IMR-90 (cell line): ENCODE measurements around the gene KLK12. TPM values are rescaled to one million over a fixed set of nuclear protein-coding genes. Genes with fewer than 3 reads are reported as not detected.

ENCODE experiments used
- ATAC-seq: fragments of 200-7000 bp; cut with Tn5 transposase; 2 replicates; pipeline ENCODE4 v1.9.1; 2020; ENCODE audit warnings: low read depth, mild to moderate bottlenecking, moderate library complexity
- BruUV-seq: library from RNA; stranded (reverse); fragments of 400-500 nt; replicated peaks from 2 replicates; lab custom pipeline; 2021; lab: Mats Ljungman, UMichigan
- CTCF ChIA-PET: fragments of 300-600 bp; formaldehyde crosslinking; extraction: SDS; loops from one replicate; lab custom pipeline; 2021; ENCODE audit warnings: antibody characterized with exemption; lab: Yijun Ruan, JAX
- POLR2A ChIA-PET: fragments of 300-600 bp; sonication (Branson Sonifier 250); formaldehyde crosslinking; loops from one replicate; lab custom pipeline; 2022; ENCODE audit warnings: antibody characterized with exemption; ENCODE audit not compliant: unreplicated experiment; lab: Charles Lee
- DNase-seq: peaks from one replicate; pipeline ENCODE4 v3.0.0; 2013
- H2AFZ ChIP-seq: replicated peaks from 2 replicates; pipeline ENCODE3; 2013; ENCODE audit warnings: low read length, mild to moderate bottlenecking; ENCODE audit not compliant: poor library complexity
- H2AK5ac ChIP-seq: 2 replicates; pipeline ENCODE4 v1.6.1; 2013; ENCODE audit warnings: low read depth, low read length, inconsistent platforms
- H2AK9ac ChIP-seq: replicated peaks from 2 replicates; pipeline ENCODE3; 2013; ENCODE audit warnings: mild to moderate bottlenecking, low read depth, low read length, moderate library complexity; ENCODE audit not compliant: poor library complexity
- H2BK120ac ChIP-seq: 2 replicates; pipeline ENCODE4 v1.6.1; 2013; ENCODE audit warnings: low read depth, low read length, inconsistent platforms
- H2BK15ac ChIP-seq: 3 replicates; pipeline ENCODE4 v1.6.1; 2013; ENCODE audit warnings: low read depth, low read length, inconsistent platforms
- H2BK20ac ChIP-seq: 2 replicates; pipeline ENCODE4 v1.6.1; 2013; ENCODE audit warnings: low read depth, mild to moderate bottlenecking, inconsistent platforms, low read length, moderate library complexity
- H2BK5ac ChIP-seq: 2 replicates; pipeline ENCODE4 v1.6.1; 2013; ENCODE audit warnings: mild to moderate bottlenecking, low read depth, low read length, inconsistent platforms; ENCODE audit not compliant: poor library complexity, severe bottlenecking
- H3K14ac ChIP-seq: replicated peaks from 2 replicates; pipeline ENCODE4 v1.6.1; 2013; ENCODE audit warnings: low read depth, low read length, inconsistent platforms
- H3K18ac ChIP-seq: 2 replicates; pipeline ENCODE4 v1.6.1; 2013; ENCODE audit warnings: low read depth, low read length, control low read depth
- H3K23ac ChIP-seq: 2 replicates; pipeline ENCODE4 v1.6.1; 2013; ENCODE audit warnings: low read depth, low read length, inconsistent platforms
- H3K27ac ChIP-seq: 2 replicates; pipeline ENCODE4 v1.5.1; 2013; ENCODE audit warnings: mild to moderate bottlenecking, control low read depth, low read length; ENCODE audit not compliant: insufficient read depth
- H3K27me3 ChIP-seq: 2 replicates; pipeline ENCODE4 v1.6.1; 2013; ENCODE audit warnings: low read length; ENCODE audit not compliant: control insufficient read depth, insufficient read depth
- H3K36me3 ChIP-seq: 2 replicates; pipeline ENCODE4 v1.6.1; 2013; ENCODE audit warnings: low read length, mixed read lengths; ENCODE audit not compliant: control insufficient read depth, insufficient read depth
- H3K4ac ChIP-seq: 2 replicates; pipeline ENCODE4 v1.6.1; 2013; ENCODE audit warnings: low read depth, low read length, inconsistent platforms
- H3K4me1 ChIP-seq: 2 replicates; pipeline ENCODE4 v1.6.1; 2013; ENCODE audit warnings: low read length, mixed read lengths; ENCODE audit not compliant: control insufficient read depth, insufficient read depth
- H3K4me2 ChIP-seq: 2 replicates; pipeline ENCODE4 v1.6.1; 2013; ENCODE audit warnings: low read depth, mild to moderate bottlenecking, control low read depth, low read length, moderate library complexity
- H3K4me3 ChIP-seq: 2 replicates; pipeline ENCODE4 v1.5.1; 2013; ENCODE audit warnings: low read depth, mild to moderate bottlenecking, control low read depth, low read length, moderate library complexity; ENCODE audit not compliant: insufficient read depth
- H3K56ac ChIP-seq: 2 replicates; pipeline ENCODE4 v1.6.1; 2013; ENCODE audit warnings: low read length, inconsistent platforms; ENCODE audit not compliant: insufficient read depth; ENCODE audit errors: extremely low read depth
- H3K79me1 ChIP-seq, 2 experiments: 2 replicates each; pipeline ENCODE4 v1.6.1; 2013; ENCODE audit warnings: low read length in 2 of 2, inconsistent platforms in 1 of 2, low read depth in 1 of 2
- H3K9ac ChIP-seq: 2 replicates; pipeline ENCODE4 v1.6.1; 2013; ENCODE audit warnings: low read depth, low read length, control low read depth
- H3K9me1 ChIP-seq: 2 replicates; pipeline ENCODE4 v1.6.1; 2013; ENCODE audit warnings: low read length, inconsistent platforms; ENCODE audit not compliant: insufficient read depth
- H3K9me3 ChIP-seq: 2 replicates; pipeline ENCODE4 v1.6.1; 2013; ENCODE audit warnings: low read length; ENCODE audit not compliant: control insufficient read depth, insufficient read depth
- H4K20me1 ChIP-seq: 2 replicates; pipeline ENCODE4 v1.6.1; 2013; ENCODE audit warnings: low read length, inconsistent platforms; ENCODE audit not compliant: insufficient read depth
- H4K5ac ChIP-seq: 2 replicates; pipeline ENCODE4 v1.6.1; 2013; ENCODE audit warnings: mild to moderate bottlenecking, low read depth, low read length, control low read depth
- H4K8ac ChIP-seq, 2 experiments: 2 replicates each; pipeline ENCODE4 v1.6.1; 2013; ENCODE audit warnings: low read depth in 2 of 2, low read length in 2 of 2, control low read depth in 1 of 2, inconsistent platforms in 1 of 2
- H4K91ac ChIP-seq: 2 replicates; pipeline ENCODE4 v1.6.1; 2013; ENCODE audit warnings: low read depth, low read length, inconsistent platforms; ENCODE audit not compliant: insufficient read depth
- CTCF ChIP-seq: conservative IDR thresholded peaks from 2 replicates; pipeline ENCODE4 v1.5.1; 2012; ENCODE audit warnings: mild to moderate bottlenecking, low read depth, low read length, improper control_type of control experiment
- FOS ChIP-seq: fragments of 150-350 bp; IDR thresholded peaks from 2 replicates; pipeline ENCODE4 v1.6.1; 2016; ENCODE audit warnings: low read depth, low read length
- NFE2L2 ChIP-seq: fragments of 150-350 bp; IDR thresholded peaks from 2 replicates; pipeline ENCODE4 v1.6.1; 2016; ENCODE audit warnings: low read depth, mild to moderate bottlenecking, low read length
- POLR2A ChIP-seq: IDR thresholded peaks from 2 replicates; pipeline ENCODE4 v1.6.1; 2012; ENCODE audit warnings: mild to moderate bottlenecking, low read depth, low read length
- RAD21 ChIP-seq: IDR thresholded peaks from 2 replicates; pipeline ENCODE4 v1.6.1; 2012; ENCODE audit warnings: low read length, improper control_type of control experiment
- RCOR1 ChIP-seq: IDR thresholded peaks from 2 replicates; pipeline ENCODE4 v1.6.1; 2012; ENCODE audit warnings: mild to moderate bottlenecking, low read length, improper control_type of control experiment; ENCODE audit not compliant: insufficient replicate concordance
- RFX5 ChIP-seq: IDR thresholded peaks from 2 replicates; pipeline ENCODE4 v1.8.0; 2012; ENCODE audit warnings: low read depth, mild to moderate bottlenecking, low read length, moderate library complexity
- WGBS, 2 experiments: methylation state at CpG; one replicate each; pipeline versions ENCODE4 v1.1.5 to v1.1.7; 2013; ENCODE audit warnings: missing lambda C conversion rate in 2 of 2; ENCODE audit not compliant: insufficient read length in 1 of 2; ENCODE audit errors: extremely low coverage in 2 of 2; 5-methylcytosine and 5-hydroxymethylcytosine counted together
- dilution Hi-C: fragments of 300-500 bp; cut with HindIII; formaldehyde crosslinking; loops from one replicate; pipeline ENCODE4 v1.14.3; 2018; ENCODE audit warnings: low sequenced_read_pairs; ENCODE audit not compliant: unreplicated experiment
- in situ Hi-C: fragments of 300-500 bp; cut with MboI; formaldehyde crosslinking; loops from 3 replicates; pipeline ENCODE4 v1.14.3; 2019; ENCODE audit warnings: low sequenced_read_pairs, inconsistent platforms, mixed read lengths
- intact Hi-C: fragments of 100-400 bp; cut with micrococcal nuclease; formaldehyde crosslinking; loops from 2 replicates; pipeline ENCODE4 v1.10.0; 2022
- polyA plus RNA-seq, 3 experiments: library from polyadenylated mRNA; depleted of rRNA; stranded (reverse); fragments of >200 nt; gene quantifications; 2 replicates each; pipeline ENCODE4 v1.2.3, GENCODE V29; 2012; ENCODE audit warnings: low replicate concordance in 1 of 3
- total RNA-seq: library from RNA; depleted of rRNA; stranded (reverse); fragments of >200 nt; gene quantifications from 2 replicates; pipeline ENCODE4 v1.2.3, GENCODE V29; 2012

Gene KLK12
- total and polyA plus RNA-seq, 2 of the 4 experiments (the other 2 are of a cell fraction), result not detected

- POLR2A ChIA-PET, result no interaction called here
- Histone ChIP-seq H3K27me3 (no peaks in the 10 kb centered on the region), H3K4me1 (no peaks in the 10 kb centered on the region), H4K8ac (no peak overlapping the region), H2AFZ (no peak overlapping the region), H3K79me1 (no peaks in the 10 kb centered on the region), H3K14ac (no peak overlapping the region), H2BK15ac (no peak overlapping the region), H2AK5ac (no peak overlapping the region), H2BK120ac (no peak overlapping the region), H3K27ac (no peak overlapping the region), H3K9ac (no peak overlapping the region), H3K36me3 (no peaks in the 10 kb centered on the region), H3K9me3 (peaks cover 8% of the 10 kb centered on the region; the same call in 1 of the 2 replicates), H4K5ac (no peak overlapping the region), H4K91ac (no peak overlapping the region), H3K4me2 (no peak overlapping the region), H3K18ac (no peak overlapping the region), H3K4me3 (no peak overlapping the region), H4K20me1 (no peaks in the 10 kb centered on the region), H2AK9ac (no peak overlapping the region), H3K4ac (no peak overlapping the region), H2BK5ac (no peak overlapping the region), H3K9me1 (no peaks in the 10 kb centered on the region), H3K56ac (no peak overlapping the region), H2BK20ac (no peak overlapping the region), H3K23ac (no peak overlapping the region)
- CTCF ChIA-PET, result no interaction called here
- 33% methylated on average over 1 of the region's 7 CpGs; no CpG with 5 or more reads in 1 of the 2 experiments for WGBS, 2 experiments
- in situ Hi-C loops, result loop anchor here (10.0 kb wide), 1 partner anchor 143 kb away; no protein-coding TSS in a partner anchor
- DNase-seq (no peak), ATAC-seq (no peak)
- intact Hi-C loops, result no loop called here
- TF ChIP-seq NFE2L2 (no peak), CTCF (no peak), RFX5 (no peak), RAD21 (no peak), RCOR1 (no peak), POLR2A (no peak), FOS (no peak)
- dilution Hi-C loops, result no loop called here
- no TSS peak for BruUV-seq
Observed at GRCh38 chr19:51031220-51031879, 3.5 kb downstream of the KLK12 start.
